ENCODE measurements around the gene MAPK8.

GRCh38 chr10:48358838-48359237, 52.4 kb downstream of the MAPK8 start:
- TF ChIP-seq CTCF (IDR thresholded peaks at IDR 0.05), result no peak
- TF ChIP-seq POLR2A (IDR thresholded peaks at IDR 0.05), result no peak
